Measurements from ENCODE around the gene TSPAN13. TPM values are rescaled to one million over a fixed set of nuclear protein-coding genes. Genes with fewer than 3 reads are reported as not detected.
A peak's percentile ranks its signal among the peaks of the same experiment; 100 is the strongest.

The TSPAN13 gene
- total RNA-seq, 4 donors from 2014 or later, result 16.8 to 31.1 (median 28.2) TPM

DNA sequence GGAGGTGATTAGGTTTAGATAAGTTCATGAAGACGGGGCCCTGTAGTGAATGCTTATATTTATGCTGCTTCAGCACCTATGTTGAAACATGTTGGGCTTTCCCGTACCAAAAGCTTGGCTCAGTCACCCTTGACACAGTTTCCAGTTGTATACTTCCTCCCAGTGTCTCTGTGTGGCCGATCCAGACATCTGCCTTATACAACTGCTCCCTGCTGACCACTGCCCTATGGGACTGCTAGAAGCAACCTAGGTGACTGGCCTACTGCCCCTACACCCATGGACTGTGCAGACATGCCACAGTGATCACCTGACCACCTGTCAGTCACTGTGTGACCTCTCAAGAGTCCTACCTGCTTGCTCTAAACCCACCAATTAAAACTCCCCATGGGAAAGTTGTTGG lies 22.6 kb upstream of the TSPAN13 start:
- Histone ChIP-seq H3K27ac (no peak overlapping the region), H3K9me3 (no peaks in the 10 kb centered on the region), H3K27me3 (no peaks in the 10 kb centered on the region), H3K36me3 (no peaks in the 10 kb centered on the region), H3K4me1 (peaks cover 0 to 11% of the 10 kb centered on the region in 2 donors), H3K4me3 (replicated peaks in 1 of 3) (no peak overlapping the region)
- WGBS, 2 donors, result 90 to 94% methylated on average over 3 of the region's 3 CpGs
- no peak for DNase-seq
- intact Hi-C loops (cut with DNase I), result no loop called here
- no peak for TF ChIP-seq POLR2A (IDR thresholded peaks at IDR 0.05)
- TF ChIP-seq, protein P1, sequence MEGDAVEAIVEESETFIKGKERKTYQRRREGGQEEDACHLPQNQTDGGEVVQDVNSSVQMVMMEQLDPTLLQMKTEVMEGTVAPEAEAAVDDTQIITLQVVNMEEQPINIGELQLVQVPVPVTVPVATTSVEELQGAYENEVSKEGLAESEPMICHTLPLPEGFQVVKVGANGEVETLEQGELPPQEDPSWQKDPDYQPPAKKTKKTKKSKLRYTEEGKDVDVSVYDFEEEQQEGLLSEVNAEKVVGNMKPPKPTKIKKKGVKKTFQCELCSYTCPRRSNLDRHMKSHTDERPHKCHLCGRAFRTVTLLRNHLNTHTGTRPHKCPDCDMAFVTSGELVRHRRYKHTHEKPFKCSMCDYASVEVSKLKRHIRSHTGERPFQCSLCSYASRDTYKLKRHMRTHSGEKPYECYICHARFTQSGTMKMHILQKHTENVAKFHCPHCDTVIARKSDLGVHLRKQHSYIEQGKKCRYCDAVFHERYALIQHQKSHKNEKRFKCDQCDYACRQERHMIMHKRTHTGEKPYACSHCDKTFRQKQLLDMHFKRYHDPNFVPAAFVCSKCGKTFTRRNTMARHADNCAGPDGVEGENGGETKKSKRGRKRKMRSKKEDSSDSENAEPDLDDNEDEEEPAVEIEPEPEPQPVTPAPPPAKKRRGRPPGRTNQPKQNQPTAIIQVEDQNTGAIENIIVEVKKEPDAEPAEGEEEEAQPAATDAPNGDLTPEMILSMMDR (IDR thresholded peaks at IDR 0.05), result no peak

DNA sequence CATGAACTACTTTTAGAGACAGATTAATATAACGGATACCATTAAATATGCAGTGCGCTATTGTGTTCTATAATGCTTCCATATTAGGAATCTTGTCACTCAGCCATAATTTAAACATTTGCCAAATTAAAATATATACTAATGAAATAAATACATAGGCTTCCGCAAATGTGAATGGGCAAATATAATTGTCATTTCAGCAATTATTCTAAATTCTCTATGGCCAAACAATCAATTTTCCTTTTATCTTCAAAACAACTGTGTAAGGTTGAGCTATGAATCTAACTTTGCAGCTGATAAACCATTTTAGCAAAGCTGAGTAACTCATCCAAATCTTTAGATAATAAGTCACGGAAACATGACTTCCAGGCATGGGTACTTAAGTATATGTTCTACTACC lies 20.7 kb upstream of the TSPAN13 start:
- WGBS, 2 donors, result 96 to 99% methylated on average over 4 of the region's 4 CpGs
- intact Hi-C loops (cut with DNase I), result no loop called here

DNA sequence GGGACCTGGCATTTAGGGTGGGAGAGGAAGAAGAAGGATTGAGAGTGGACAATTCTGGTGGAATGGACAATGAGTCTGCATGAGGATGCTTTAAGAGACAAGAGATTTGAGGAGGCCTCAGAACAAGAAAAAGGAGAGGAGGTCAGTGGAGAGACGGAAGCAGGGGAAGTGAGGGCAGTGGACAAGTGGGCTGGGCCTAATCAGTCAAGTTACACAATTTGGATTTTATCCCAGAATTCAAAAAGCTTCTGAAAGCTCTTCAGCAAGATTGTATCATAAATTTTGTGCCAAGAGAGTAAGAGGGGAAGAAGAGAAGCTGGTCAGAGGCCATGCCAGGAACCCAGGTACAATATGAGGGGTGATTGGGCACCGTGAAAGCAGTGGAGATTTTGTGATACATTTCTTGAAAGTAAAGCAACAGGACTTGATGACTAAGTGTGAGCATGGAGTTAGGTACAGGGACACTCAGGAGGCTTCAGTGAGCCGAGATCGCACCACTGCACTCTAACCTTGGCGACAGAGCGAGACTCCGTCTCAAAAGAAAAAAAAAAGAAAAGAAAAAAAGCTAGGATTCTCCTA lies 19.3 kb upstream of the TSPAN13 start:
- Histone ChIP-seq H3K27me3 (no peaks in the 10 kb centered on the region), H3K4me3 (replicated peaks in 1 of 3) (no peak overlapping the region), H3K36me3 (no peaks in the 10 kb centered on the region), H3K9me3 (no peaks in the 10 kb centered on the region), H3K4me1 (peaks cover 0 to 11% of the 10 kb centered on the region in 2 donors), H3K27ac (peak overlapping the region; percentile 24 to 32 (median 30))
- intact Hi-C loops (cut with DNase I), result no loop called here
- TF ChIP-seq POLR2A (IDR thresholded peaks at IDR 0.05), result no peak
- TF ChIP-seq, protein P1 (IDR thresholded peaks at IDR 0.05), result no peak
- WGBS, 2 donors, result 40 to 60% methylated on average over 7 of the region's 7 CpGs
- peak; percentile 35 to 54 for DNase-seq

More for the DNA sequence above, 20.7 kb upstream of the TSPAN13 start:
- peaks cover 0 to 11% of the 10 kb centered on the region in 2 donors for H3K4me1 ChIP-seq
- no peaks in the 10 kb centered on the region for H3K9me3 ChIP-seq
- no peak overlapping the region for H3K27ac ChIP-seq
- no peak overlapping the region for H3K4me3 ChIP-seq (replicated peaks in 1 of 3)
- no peaks in the 10 kb centered on the region for H3K27me3 ChIP-seq
- TF ChIP-seq POLR2A (IDR thresholded peaks at IDR 0.05), result no peak
- no peaks in the 10 kb centered on the region for H3K36me3 ChIP-seq
- DNase-seq, result no peak

DNA sequence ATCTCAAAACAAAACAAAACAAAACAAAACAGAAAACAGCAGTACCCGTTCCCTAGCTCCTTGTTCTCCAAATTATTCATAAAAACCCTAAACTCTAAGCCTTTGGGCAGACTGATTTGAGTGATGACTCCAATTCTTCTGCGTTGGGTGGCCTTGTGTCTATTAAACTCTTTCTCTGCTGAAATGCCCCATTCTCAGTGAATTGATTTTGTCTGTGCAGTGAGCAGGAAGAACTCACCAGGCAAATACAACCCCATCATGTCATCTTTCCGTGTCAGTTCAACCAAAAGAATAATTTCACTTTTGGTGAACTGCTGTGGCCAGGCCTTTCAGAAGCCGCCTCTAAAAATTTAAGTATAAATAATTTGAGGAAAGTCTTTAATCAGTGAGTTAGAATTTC lies 18.5 kb upstream of the TSPAN13 start:
- no peak for DNase-seq
- no peaks in the 10 kb centered on the region for H3K9me3 ChIP-seq
- H3K27ac ChIP-seq, result no peak overlapping the region
- no peaks in the 10 kb centered on the region for H3K36me3 ChIP-seq
- 69 to 83% methylated on average over 4 of the region's 4 CpGs for WGBS, 2 donors
- peaks cover 0 to 11% of the 10 kb centered on the region in 2 donors for H3K4me1 ChIP-seq
- TF ChIP-seq POLR2A (IDR thresholded peaks at IDR 0.05), result no peak
- TF ChIP-seq, protein P1 (IDR thresholded peaks at IDR 0.05), result no peak
- intact Hi-C loops (cut with DNase I), result no loop called here
- H3K4me3 ChIP-seq (replicated peaks in 1 of 3), result no peak overlapping the region
- no peaks in the 10 kb centered on the region for H3K27me3 ChIP-seq

DNA sequence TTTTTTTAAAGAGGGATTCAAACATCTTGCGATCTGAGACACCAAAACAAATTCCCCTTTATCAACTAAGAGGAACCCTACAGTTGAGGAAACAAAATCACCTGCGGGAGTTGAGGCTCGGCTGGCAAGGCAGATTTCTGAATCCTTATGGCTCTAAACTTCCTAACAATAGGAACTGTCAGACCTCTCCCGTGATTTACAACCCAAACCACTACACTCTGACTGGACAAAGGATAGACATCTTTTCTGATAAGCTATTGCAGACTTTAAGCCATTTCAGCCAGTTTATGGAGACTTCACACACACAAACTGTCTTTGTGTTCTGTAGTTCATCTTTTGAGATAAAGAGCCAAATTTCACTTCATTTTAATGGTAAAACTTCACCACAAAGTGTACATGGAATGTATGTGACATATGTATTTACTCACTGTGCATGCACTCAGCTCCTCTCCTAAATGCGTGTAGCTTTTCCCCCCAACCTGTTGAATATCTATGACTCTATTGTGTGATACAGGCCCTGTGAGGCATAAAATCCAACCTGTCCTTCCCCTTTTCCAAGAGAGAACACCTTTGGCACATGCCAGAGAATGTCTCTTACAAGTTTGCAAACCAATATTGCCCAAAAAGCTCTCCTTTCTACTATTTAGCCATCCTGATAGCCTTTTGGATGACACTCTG lies 15.4 kb upstream of the TSPAN13 start:
- no peak overlapping the region for H3K4me3 ChIP-seq (replicated peaks in 1 of 3)
- no peaks in the 10 kb centered on the region for H3K9me3 ChIP-seq
- peaks cover 0 to 11% of the 10 kb centered on the region in 2 donors for H3K4me1 ChIP-seq
- TF ChIP-seq POLR2A (IDR thresholded peaks at IDR 0.05), result no peak
- TF ChIP-seq, protein P1 (IDR thresholded peaks at IDR 0.05), result no peak
- 89 to 92% methylated on average over 5 of the region's 5 CpGs for WGBS, 2 donors
- DNase-seq, result no peak
- no peaks in the 10 kb centered on the region for H3K36me3 ChIP-seq
- H3K27me3 ChIP-seq, result no peaks in the 10 kb centered on the region
- intact Hi-C loops (cut with DNase I), result no loop called here
- no peak overlapping the region for H3K27ac ChIP-seq

Measured in thyroid gland (tissue), 4 donors.